Glutamatergic neuron (in vitro differentiated cells): ENCODE results near the gene SYNJ2. TPM values are rescaled to one million over a fixed set of nuclear protein-coding genes. Genes with fewer than 3 reads are reported as not detected.

Experiments
- DNase-seq: peaks from one replicate; pipeline ENCODE4 v3.0.0; 2022
- H3K27ac Mint-ChIP-seq: one replicate; pipeline ENCODE4 v1.8.0; 2020; ENCODE audit warnings: mild to moderate bottlenecking, mixed read lengths, inconsistent platforms; ENCODE audit not compliant: unreplicated experiment
- H3K27me3 Mint-ChIP-seq: one replicate; pipeline ENCODE4 v1.8.0; 2020; ENCODE audit warnings: mild to moderate bottlenecking, moderate library complexity, mixed read lengths, inconsistent platforms; ENCODE audit not compliant: unreplicated experiment
- H3K36me3 Mint-ChIP-seq: one replicate; pipeline ENCODE4 v1.8.0; 2020; ENCODE audit warnings: mild to moderate bottlenecking, mixed read lengths, inconsistent platforms; ENCODE audit not compliant: unreplicated experiment
- H3K4me1 Mint-ChIP-seq: one replicate; pipeline ENCODE4 v1.8.0; 2020; ENCODE audit warnings: mild to moderate bottlenecking, low read depth, mixed read lengths, inconsistent platforms; ENCODE audit not compliant: unreplicated experiment
- H3K4me3 Mint-ChIP-seq: one replicate; pipeline ENCODE4 v1.8.0; 2020; ENCODE audit warnings: mild to moderate bottlenecking, mixed read lengths, inconsistent platforms; ENCODE audit not compliant: unreplicated experiment
- H3K9me3 Mint-ChIP-seq: one replicate; pipeline ENCODE4 v1.8.0; 2020; ENCODE audit warnings: mild to moderate bottlenecking, moderate library complexity, mixed read lengths, inconsistent platforms; ENCODE audit not compliant: unreplicated experiment
- CTCF ChIP-seq: fragments of 200-600 bp; sonication (generic); IDR thresholded peaks from one replicate; pipeline ENCODE4 v1.5.0; 2021; ENCODE audit not compliant: partially characterized antibody, unreplicated experiment
- total RNA-seq: library from RNA; stranded (reverse); fragmentation: NEBNext Ultra II Directional; extraction: Animal tissue kit (Norgen Biotek cat#: 25700); gene quantifications from one replicate; pipeline ENCODE4 v1.2.1, GENCODE V29; 2021; ENCODE audit not compliant: unreplicated experiment

SYNJ2 gene
- total RNA-seq, 1 donor from 2014 or later, result 2.4 TPM

- DNase-seq, result no peak
- H3K4me1 Mint-ChIP-seq, result no peaks in the 10 kb centered on the region
- H3K4me3 Mint-ChIP-seq, result no peak overlapping the region
- TF ChIP-seq CTCF, result no peak
- peaks cover 12% of the 10 kb centered on the region for H3K9me3 Mint-ChIP-seq
- H3K27ac Mint-ChIP-seq, result no peak overlapping the region
- H3K27me3 Mint-ChIP-seq, result peaks cover 3% of the 10 kb centered on the region
- peaks cover 30% of the 10 kb centered on the region for H3K36me3 Mint-ChIP-seq
These were observed 28.8 kb upstream of the SYNJ2 start for GRCh38 chr6:157952861-157953351.

GRCh38 chr6:157953580-157954091, 28.0 kb upstream of the SYNJ2 start:
- Mint-ChIP-seq H3K9me3 (peaks cover 13% of the 10 kb centered on the region), H3K27ac (no peak overlapping the region), H3K4me1 (no peaks in the 10 kb centered on the region), H3K4me3 (no peak overlapping the region), H3K27me3 (peaks cover 1% of the 10 kb centered on the region), H3K36me3 (peaks cover 29% of the 10 kb centered on the region)
- no peak for DNase-seq
- TF ChIP-seq CTCF, result no peak

GRCh38 chr6:157954150-157955117, 27.2 kb upstream of the SYNJ2 start:
- peaks cover 13% of the 10 kb centered on the region for H3K9me3 Mint-ChIP-seq
- DNase-seq, result no peak
- H3K4me3 Mint-ChIP-seq, result no peak overlapping the region
- peaks cover 29% of the 10 kb centered on the region for H3K36me3 Mint-ChIP-seq
- H3K4me1 Mint-ChIP-seq, result no peaks in the 10 kb centered on the region
- no peak for TF ChIP-seq CTCF
- H3K27ac Mint-ChIP-seq, result no peak overlapping the region
- no peaks in the 10 kb centered on the region for H3K27me3 Mint-ChIP-seq

- H3K9me3 Mint-ChIP-seq, result peaks cover 7% of the 10 kb centered on the region
- TF ChIP-seq CTCF, result no peak
- no peak overlapping the region for H3K4me3 Mint-ChIP-seq
- H3K27me3 Mint-ChIP-seq, result no peaks in the 10 kb centered on the region
- no peaks in the 10 kb centered on the region for H3K4me1 Mint-ChIP-seq
- H3K27ac Mint-ChIP-seq, result no peak overlapping the region
- no peak for DNase-seq
- H3K36me3 Mint-ChIP-seq, result peaks cover 34% of the 10 kb centered on the region
These were observed 26.0 kb upstream of the SYNJ2 start for GRCh38 chr6:157955675-157956074.
